Type B pancreatic cell (in vitro differentiated cells): ENCODE data around the gene MID1. TPM values are rescaled to one million over a fixed set of nuclear protein-coding genes. Genes with fewer than 3 reads are reported as not detected.
A peak's percentile ranks its signal among the peaks of the same experiment; 100 is the strongest.

ENCODE experiments used
- DNase-seq: peaks from one replicate; pipeline ENCODE4 v3.0.0; 2021; ENCODE audit warnings: mixed read lengths; ENCODE audit not compliant: unreplicated experiment; ENCODE audit errors: extremely low spot score
- H3K27ac Mint-ChIP-seq: 2 replicates; pipeline ENCODE4 v1.8.0; 2021; ENCODE audit warnings: mild to moderate bottlenecking, mixed read lengths
- H3K27me3 Mint-ChIP-seq: 2 replicates; pipeline ENCODE4 v1.8.0; 2021; ENCODE audit warnings: mixed read lengths
- H3K36me3 Mint-ChIP-seq: 2 replicates; pipeline ENCODE4 v1.8.0; 2021; ENCODE audit warnings: mixed read lengths
- H3K4me1 Mint-ChIP-seq: one replicate; pipeline ENCODE4 v1.8.0; 2021; ENCODE audit warnings: mixed read lengths; ENCODE audit not compliant: unreplicated experiment
- H3K4me3 Mint-ChIP-seq: 2 replicates; pipeline ENCODE4 v1.8.0; 2021; ENCODE audit warnings: mild to moderate bottlenecking, mixed read lengths
- H3K9me3 Mint-ChIP-seq: 2 replicates; pipeline ENCODE4 v1.8.0; 2021; ENCODE audit warnings: mixed read lengths
- total RNA-seq: library from RNA; stranded (reverse); gene quantifications from 2 replicates; pipeline ENCODE4 v1.2.1, GENCODE V29; 2021; ENCODE audit warnings: low replicate concordance
- TF ChIP-seq, protein P1 (sequence below): fragments of 200-600 bp; sonication (generic); conservative IDR thresholded peaks from 2 replicates; pipeline ENCODE4 v1.5.0; 2021; ENCODE audit warnings: antibody characterized with exemption, mild to moderate bottlenecking

MID1 gene
- total RNA-seq, 1 donor from 2014 or later: 52.7 TPM

DNA sequence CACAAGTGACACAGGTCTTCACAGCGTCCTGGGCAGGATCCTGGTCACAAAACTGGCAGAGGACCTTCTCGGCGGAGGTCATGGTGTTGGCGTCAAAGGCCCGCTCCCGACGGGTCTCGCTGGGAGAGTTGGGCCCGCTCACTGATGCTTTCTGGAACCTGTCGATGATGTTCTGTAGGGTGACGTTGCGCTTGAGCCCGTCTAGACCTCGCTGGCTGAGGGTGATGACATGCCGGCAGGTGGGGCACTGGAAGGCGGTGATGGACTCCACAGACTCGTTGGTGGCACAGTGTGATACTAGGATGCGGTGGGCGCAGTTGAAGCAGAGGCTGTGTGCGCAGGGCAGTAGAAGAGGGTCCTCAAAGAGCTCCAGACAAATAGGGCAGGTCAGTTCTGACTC, 53.2 kb downstream of the MID1 start:
- H3K4me1 Mint-ChIP-seq: peaks cover 10% of the 10 kb centered on the region
- H3K36me3 Mint-ChIP-seq: peaks cover 11% of the 10 kb centered on the region
- peaks cover 4% of the 10 kb centered on the region for H3K9me3 Mint-ChIP-seq
- no peak overlapping the region for H3K27ac Mint-ChIP-seq
- no peak overlapping the region for H3K4me3 Mint-ChIP-seq
- TF ChIP-seq, protein P1, sequence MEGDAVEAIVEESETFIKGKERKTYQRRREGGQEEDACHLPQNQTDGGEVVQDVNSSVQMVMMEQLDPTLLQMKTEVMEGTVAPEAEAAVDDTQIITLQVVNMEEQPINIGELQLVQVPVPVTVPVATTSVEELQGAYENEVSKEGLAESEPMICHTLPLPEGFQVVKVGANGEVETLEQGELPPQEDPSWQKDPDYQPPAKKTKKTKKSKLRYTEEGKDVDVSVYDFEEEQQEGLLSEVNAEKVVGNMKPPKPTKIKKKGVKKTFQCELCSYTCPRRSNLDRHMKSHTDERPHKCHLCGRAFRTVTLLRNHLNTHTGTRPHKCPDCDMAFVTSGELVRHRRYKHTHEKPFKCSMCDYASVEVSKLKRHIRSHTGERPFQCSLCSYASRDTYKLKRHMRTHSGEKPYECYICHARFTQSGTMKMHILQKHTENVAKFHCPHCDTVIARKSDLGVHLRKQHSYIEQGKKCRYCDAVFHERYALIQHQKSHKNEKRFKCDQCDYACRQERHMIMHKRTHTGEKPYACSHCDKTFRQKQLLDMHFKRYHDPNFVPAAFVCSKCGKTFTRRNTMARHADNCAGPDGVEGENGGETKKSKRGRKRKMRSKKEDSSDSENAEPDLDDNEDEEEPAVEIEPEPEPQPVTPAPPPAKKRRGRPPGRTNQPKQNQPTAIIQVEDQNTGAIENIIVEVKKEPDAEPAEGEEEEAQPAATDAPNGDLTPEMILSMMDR: no peak
- H3K27me3 Mint-ChIP-seq: no peaks in the 10 kb centered on the region
- DNase-seq: no peak

GRCh38 chrX:10566716-10567097, 53.7 kb downstream of the MID1 start:
- peaks cover 4% of the 10 kb centered on the region for H3K9me3 Mint-ChIP-seq
- TF ChIP-seq, protein P1: no peak
- H3K27ac Mint-ChIP-seq: no peak overlapping the region
- peaks cover 15% of the 10 kb centered on the region for H3K36me3 Mint-ChIP-seq
- DNase-seq: no peak
- H3K27me3 Mint-ChIP-seq: no peaks in the 10 kb centered on the region
- H3K4me1 Mint-ChIP-seq: peaks cover 10% of the 10 kb centered on the region
- H3K4me3 Mint-ChIP-seq: no peak overlapping the region

DNA sequence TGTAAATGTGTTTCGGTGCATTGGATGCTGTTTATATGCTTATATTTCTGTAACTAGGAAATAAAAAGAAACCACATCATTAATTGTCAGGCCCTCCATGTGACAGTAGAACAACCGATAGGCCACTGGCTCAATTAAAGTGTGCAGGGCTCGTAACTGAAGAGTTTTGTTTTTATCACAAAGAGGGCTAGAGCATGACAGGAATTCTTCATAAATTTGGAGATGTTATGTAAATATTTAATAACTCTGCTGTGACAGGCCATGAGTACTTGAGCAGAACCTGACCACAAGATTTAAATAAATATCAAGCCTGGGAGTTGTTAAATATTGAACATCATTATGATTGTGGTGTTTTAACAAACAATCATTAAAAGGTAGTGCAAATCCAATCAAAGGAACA, 55.9 kb downstream of the MID1 start:
- Mint-ChIP-seq H3K4me1 (no peaks in the 10 kb centered on the region), H3K27ac (no peak overlapping the region), H3K4me3 (no peak overlapping the region), H3K9me3 (no peaks in the 10 kb centered on the region), H3K36me3 (peaks cover 18% of the 10 kb centered on the region), H3K27me3 (no peaks in the 10 kb centered on the region)
- TF ChIP-seq, protein P1: no peak
- DNase-seq: no peak

GRCh38 chrX:10557166-10557565, 63.2 kb downstream of the MID1 start:
- Mint-ChIP-seq H3K27me3 (no peaks in the 10 kb centered on the region), H3K4me1 (peaks cover 4% of the 10 kb centered on the region), H3K9me3 (no peaks in the 10 kb centered on the region), H3K27ac (no peak overlapping the region), H3K36me3 (peaks cover 10% of the 10 kb centered on the region), H3K4me3 (no peak overlapping the region)
- TF ChIP-seq, protein P1: no peak
- DNase-seq: no peak

DNA sequence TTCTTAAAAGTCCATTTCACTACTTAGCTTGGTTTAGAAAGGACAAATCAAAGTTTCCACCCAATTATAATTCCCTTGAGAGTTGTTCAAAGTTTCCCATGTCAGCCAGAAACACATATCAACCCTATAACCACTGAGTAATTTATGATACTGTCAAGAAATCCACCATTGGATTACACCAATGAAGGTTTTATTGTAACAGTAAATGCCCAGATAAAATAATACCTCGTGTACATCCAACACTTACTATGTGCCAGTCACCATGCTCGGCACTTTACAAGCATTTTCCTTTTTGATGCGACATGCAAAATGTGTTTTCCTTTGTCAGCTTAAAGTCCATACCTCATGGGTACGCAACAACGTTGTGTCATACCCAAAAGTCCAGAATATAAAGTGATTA, 64.0 kb downstream of the MID1 start:
- peaks cover 3% of the 10 kb centered on the region for H3K36me3 Mint-ChIP-seq
- H3K27me3 Mint-ChIP-seq: no peaks in the 10 kb centered on the region
- no peak for DNase-seq
- H3K27ac Mint-ChIP-seq: no peak overlapping the region
- H3K4me1 Mint-ChIP-seq: peaks cover 4% of the 10 kb centered on the region
- no peaks in the 10 kb centered on the region for H3K9me3 Mint-ChIP-seq
- no peak overlapping the region for H3K4me3 Mint-ChIP-seq
- TF ChIP-seq, protein P1: no peak

- Mint-ChIP-seq H3K9me3 (no peaks in the 10 kb centered on the region), H3K27me3 (no peaks in the 10 kb centered on the region), H3K27ac (peak overlapping the region; percentile 38), H3K4me1 (peaks cover 4% of the 10 kb centered on the region), H3K36me3 (peaks cover 3% of the 10 kb centered on the region), H3K4me3 (no peak overlapping the region)
- DNase-seq: no peak
- TF ChIP-seq, protein P1: no peak
These were observed 64.5 kb downstream of the MID1 start for GRCh38 chrX:10555846-10556245.
